ENCODE results near the gene VGLL2.

VGLL2 gene

GRCh38 chr6:117269638-117270054, 4.3 kb downstream of the VGLL2 start:
- no peak for DNase-seq

DNA sequence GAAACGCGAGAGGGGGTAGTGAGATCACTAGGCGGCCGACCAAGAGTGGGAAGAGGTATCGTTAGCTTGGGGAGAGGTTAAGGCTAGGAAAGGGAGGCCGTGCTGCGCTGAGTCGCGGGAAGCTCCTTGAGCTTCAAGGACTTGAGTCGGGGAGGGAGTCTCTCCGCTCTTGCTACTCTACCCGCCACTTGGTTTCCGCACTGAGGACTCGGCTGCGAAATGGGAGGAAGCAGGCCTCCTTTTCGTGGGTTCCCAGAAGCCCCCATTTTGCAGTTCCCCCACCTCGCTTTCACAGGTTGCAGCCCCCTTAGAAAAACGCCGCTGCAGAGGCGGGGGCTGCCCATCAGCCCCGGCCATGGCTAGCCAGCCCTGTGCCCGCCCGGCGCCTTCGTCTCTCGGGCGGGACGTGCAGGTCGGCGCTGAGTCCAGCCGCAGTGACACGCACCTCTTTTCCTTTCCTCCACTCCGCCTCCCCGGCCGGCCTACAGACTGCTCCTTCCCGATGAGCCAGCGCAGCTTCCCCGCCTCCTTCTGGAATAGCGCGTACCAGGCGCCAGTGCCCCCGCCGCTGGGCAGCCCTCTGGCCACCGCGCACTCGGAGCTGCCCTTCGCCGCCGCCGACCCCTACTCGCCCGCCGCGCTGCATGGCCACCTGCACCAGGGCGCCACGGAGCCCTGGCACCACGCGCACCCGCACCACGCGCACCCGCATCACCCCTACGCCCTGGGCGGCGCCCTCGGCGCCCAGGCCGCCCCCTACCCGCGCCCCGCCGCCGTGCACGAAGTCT, 4.9 kb downstream of the VGLL2 start:
- DNase-seq: no peak

- DNase-seq: no peak
Measured at GRCh38 chr6:117270843-117271507, 5.6 kb downstream of the VGLL2 start.

DNA sequence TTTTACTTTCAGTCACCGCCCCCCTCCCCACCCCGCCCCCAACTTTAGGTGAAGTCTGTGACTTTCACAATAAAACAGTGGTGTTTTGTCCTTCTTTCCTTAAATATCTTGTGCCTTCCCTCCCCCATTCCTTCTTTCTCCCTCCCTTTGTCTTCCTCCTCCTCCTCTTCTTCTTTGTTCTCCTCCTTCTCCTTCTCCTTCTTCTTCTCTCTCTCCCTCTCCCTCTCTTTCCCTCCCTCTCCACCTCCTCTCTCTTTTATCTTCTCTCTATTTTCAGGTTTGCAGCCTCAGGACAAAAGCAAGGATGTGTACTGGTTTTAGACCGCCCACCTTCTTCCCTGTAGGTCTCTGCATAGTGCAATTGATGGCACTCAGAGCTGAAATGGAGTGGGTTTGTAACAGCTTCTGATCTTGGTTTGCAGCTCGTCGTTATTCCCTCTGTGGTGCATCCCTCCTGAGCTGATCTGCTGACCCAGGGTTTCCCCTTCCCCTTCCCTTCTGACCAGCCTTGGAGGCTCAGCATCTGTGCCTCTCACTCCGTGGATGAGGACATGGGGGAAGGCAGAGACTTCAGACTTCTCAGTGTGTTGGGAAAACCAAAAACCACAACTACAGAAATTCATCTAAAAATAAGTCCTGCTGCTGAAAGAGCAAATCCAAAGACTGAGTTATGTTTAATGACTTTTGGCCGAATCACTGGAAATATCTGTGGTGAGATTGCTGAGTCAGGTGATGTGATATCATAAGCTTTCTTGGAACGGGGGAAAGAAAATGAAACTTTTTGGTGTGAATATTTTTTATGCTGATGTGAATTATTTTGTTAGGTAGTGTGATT, 6.9 kb downstream of the VGLL2 start:
- no peak for DNase-seq

DNA sequence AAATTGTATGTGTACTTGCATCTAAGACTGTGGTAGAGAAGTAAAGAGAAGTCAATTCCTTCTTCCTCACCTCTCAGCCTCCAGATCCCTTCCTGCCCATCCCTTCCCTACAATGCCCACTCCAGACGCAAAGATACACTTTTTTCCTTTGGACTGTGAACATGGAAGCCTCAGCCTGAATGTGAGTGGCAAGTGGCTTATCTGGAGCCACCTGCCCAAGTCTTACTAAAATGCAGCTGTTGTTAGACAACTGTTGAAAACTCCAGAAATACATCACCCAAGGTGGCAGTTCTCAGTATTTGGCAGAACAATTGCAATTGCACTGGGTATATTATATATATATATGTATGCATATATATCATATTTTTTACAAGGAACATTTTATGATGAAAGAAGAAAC, 7.5 kb downstream of the VGLL2 start:
- no peak for DNase-seq

GRCh38 chr6:117275205-117275604, 9.8 kb downstream of the VGLL2 start:
- DNase-seq: no peak

GRCh38 chr6:117275711-117276110, 10.4 kb downstream of the VGLL2 start:
- DNase-seq: no peak

GRCh38 chr6:117276778-117277316, 11.5 kb downstream of the VGLL2 start:
- no peak for DNase-seq

- no peak for DNase-seq
Measured at GRCh38 chr6:117280922-117281321, 15.6 kb downstream of the VGLL2 start.

GRCh38 chr6:117288083-117288715, 22.8 kb downstream of the VGLL2 start:
- no peak for DNase-seq

DNA sequence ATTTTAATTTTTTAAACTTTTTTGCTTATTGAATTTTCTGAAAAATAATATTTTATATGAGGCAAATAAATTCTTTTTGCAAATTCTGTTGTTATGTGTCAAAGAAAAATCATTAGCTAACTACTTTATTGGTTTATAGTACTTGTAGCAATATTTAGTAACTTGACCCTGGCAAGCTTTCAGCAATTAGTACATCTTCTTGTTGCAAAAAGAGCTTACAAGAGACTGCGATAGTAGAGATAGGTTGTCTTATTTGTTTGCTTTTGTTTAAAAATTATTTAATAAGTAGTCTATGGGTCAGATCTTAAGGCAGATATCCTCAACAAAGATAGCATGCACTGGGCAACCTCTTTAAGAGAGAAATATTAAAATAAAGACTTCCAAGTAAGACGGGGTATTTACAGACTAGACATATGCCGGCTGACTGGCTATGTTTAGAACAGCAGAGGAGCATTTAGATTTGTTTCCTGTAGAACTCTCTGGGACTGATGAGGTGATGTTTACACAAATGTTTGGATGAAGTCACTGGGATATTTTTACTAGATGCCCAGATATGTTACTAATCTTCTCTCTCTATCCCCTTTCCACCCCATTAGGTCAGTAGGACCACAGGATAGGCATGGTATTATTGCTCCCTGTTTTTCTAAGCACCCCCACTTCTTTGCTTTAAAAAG, 25.0 kb downstream of the VGLL2 start:
- DNase-seq: no peak

DNA sequence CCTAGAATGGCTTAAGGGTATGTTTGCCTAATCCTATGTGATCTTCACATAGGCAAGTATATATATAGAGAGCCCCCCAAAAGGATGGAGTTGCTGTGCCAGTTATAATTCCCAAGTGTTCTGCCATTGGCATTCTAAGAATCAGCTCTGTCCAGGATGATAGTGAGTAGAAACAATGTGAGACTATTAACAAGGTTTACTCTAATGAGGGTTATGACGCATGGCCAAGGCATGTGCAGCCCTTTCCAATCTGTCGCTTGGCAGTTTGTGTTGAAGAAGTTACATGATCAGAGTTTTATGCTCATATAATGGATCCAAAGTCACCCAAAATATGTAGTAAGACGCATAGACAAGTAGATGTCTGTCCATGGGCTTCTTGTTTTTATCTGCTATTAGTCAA, 33.6 kb downstream of the VGLL2 start:
- DNase-seq: no peak

DNA sequence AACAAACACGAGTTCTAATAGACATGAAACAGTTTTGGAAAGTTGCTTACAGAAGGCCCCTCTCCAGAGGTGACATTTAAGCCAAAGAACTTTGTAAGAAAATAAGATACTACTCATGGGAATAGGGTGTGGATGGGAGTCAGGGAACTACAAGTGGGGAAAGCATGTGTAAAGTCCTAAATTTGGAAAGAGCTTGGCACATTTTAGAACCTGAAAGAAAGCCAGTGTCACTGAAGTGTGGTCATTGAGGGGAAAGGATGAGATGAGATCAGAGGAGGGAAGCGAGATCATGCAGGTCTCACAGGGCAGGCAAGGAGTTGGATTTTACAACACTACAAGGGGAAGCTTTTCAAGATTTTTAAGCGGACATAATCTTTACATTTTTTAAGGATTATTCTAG, 38.0 kb downstream of the VGLL2 start:
- DNase-seq: no peak

DNA sequence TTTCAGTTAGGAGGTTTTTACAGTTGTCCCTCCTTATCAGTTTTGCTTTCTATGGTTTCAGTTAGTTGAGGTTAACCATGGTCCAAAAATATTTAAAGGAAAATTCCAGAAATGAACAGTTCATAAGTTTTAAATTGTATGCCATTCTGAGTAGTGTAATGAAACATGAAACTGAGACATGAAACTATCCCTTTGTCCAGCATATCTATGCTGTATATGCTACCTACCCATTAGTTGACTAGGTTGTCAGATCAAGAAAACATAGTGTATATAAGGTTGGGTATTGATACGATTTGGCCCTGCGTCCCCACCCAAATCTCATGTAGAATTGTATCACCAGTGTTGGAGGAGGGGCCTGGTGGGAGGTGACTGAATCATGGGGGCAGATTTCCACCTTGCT, 39.1 kb downstream of the VGLL2 start:
- no peak for DNase-seq

DNA sequence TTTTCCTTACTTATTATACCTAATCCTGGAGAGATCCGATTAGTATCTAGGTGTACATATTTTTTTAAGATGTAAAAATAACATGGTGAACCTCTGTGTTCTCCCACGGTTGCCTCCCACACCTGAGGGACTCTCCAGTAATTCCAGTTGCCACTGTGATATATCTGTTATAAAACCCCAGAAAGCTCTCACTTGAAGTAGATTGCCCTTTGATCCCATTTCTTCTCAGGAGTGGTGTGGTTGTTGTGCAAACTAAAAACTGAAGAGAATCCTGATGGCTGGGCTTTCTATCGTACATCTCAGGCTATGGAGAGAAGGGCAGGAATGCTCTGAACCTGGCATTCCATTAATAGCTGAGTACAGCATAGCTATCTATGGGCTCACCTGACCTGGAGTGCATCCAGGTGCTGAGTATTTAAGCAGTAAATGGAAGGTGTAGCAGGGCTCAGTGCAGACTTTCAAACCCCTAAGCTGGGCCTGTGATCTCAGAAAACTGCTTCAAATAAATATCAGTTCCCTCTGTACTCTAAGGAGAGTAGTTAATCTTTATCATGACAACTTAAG, 41.0 kb downstream of the VGLL2 start:
- DNase-seq: no peak

GRCh38 chr6:117307655-117308054, 42.3 kb downstream of the VGLL2 start:
- DNase-seq: no peak

GRCh38 chr6:117309069-117309468, 43.7 kb downstream of the VGLL2 start:
- DNase-seq: no peak

DNA sequence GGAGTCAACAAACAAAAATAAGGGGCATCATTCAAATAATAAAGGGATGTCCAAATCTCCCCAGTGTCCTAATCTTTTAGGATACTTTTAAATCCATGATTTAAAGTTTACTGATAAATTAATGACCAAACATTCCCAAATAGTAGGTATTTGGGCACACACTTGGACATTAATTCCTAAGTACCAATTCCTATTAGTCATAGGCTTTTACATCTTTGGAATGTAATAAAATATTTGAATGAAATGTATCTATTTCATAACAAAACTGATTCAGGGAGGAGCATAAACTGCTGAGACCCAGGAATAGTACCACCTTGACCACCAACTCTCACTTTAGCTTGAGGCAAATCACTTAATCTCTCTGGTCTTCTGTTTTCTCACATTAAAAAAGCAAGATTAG, 44.3 kb downstream of the VGLL2 start:
- no peak for DNase-seq

GRCh38 chr6:117311310-117311709, 46.0 kb downstream of the VGLL2 start:
- no peak for DNase-seq

GRCh38 chr6:117311726-117312125, 46.4 kb downstream of the VGLL2 start:
- no peak for DNase-seq

DNA sequence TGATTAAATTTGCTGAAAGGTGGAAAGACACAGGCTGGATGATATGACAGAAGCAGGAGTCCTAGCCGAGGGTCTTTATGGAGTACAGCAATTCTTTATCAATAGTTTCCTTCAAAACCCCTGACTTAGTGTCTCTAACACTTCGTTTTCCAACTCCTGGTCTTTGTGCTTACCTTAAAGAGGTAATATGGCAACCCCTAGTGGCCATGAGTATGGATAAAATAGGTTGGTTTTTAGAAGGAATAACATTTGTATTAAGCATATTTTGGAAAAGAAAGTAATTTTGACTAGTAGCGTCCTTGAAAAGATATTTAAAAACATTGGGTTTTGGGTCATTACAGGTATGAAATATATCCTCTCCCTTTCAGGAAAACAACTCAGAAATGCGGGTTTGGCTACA, 51.9 kb downstream of the VGLL2 start:
- DNase-seq: no peak

Measured in stimulated activated naive CD4-positive, alpha-beta T cell treated with Interleukin-2 at 50 U/mL for 16 hours (primary cell).